Right forelimb (tissue), 1 donor: ENCODE results near the gene GAL3ST1.
A peak's percentile ranks its signal among the peaks of the same experiment; 100 is the strongest.
"Not testable (repeated sequence)": the region's sequence is repeated elsewhere in the genome, so short reads cannot be mapped to it uniquely, and the experiment has no call there.

ENCODE experiments used
- DNase-seq: peaks from one replicate; pipeline ENCODE4 v3.0.0-alpha.2; 2018

The GAL3ST1 gene

DNA sequence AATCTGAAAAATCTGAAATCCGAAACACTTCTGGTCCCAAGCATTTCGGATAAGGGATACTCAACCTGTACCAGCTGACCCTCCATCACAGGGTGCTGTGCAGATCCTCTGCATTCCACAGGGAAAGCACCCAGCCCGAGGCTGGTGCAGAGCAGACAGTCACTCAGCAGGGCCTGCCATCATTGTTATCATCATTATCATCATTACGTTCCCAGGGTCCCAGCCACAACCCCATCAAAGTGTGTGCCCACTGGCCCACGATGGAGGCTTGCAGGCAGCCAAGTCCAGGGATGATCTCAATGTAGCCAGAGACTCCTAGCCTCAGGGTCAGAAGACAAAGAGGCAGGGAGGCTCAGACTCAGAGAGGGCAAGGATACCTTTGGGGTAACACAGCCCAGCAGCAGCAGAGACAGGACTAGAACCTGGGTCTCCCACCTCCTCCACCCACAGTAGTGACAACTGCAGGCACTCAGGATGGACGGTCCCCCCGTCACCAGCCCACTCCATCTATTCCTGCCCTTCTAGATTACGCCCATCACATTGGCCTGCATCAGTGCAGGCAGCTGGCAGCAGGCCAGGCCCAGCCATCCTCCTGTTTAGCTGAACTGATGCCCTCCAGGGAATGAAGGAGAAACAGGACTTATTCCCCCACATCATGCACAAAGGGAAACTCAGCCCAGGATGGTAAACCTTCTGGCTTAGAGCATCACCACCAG lies 10.3 kb downstream of the GAL3ST1 start:
- no peak for DNase-seq

DNA sequence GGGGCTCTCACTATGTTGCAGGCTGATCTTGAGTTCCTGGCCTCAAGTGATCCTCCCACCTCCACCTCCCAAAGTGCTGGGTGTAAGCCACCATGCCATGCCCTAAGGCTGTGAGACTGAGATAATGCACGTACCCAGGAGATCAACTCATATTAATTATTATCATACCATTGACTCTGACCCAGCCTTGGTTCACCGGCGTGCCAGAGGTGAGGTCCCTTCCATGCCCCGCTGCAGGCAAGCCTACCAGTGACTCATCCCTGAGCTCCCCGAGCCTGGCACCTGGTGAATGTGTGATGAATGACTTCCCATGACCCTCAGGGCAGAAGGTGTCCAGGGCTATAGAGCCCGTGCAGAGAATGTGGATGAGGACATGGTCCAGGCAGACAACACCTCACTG lies 12.1 kb downstream of the GAL3ST1 start:
- DNase-seq = no peak

DNA sequence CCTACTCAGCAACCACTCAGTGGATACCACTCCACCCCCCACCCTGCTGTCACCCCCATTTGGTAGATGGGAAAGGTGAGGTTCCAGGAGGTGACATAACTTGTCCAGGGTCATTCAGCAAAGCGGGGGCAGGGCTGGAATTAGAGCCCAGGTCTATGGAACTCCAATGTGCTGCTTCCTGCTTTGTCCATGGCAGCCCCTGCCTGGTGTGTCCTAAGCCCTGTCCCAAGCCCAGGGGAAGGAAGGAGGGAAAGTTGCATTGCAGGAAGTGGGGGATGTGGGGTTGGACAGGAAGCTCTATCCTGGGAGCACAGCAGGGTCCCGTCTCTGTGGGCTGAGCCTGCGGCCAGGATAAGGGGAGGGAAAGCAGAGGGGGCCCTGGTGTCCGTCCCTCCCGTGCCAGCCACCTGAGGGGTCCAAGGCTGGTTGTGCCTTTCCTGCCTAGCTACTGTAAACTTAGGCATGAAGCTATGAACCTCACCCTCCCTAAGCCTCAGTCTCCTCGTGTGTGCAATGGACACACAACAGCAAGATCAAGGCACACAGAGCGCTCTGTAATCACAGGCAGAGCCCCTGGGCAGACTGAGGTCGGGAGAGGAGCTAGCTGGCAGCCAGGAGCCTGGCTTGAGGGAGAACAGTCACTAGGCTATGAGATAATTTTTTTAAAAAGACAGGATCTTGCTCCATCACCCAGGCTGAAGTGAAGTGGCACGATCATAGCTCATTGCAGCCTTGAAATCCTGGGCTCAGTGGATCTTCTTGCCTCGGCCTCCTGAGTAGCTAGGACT lies 12.9 kb downstream of the GAL3ST1 start:
- DNase-seq = no peak

DNA sequence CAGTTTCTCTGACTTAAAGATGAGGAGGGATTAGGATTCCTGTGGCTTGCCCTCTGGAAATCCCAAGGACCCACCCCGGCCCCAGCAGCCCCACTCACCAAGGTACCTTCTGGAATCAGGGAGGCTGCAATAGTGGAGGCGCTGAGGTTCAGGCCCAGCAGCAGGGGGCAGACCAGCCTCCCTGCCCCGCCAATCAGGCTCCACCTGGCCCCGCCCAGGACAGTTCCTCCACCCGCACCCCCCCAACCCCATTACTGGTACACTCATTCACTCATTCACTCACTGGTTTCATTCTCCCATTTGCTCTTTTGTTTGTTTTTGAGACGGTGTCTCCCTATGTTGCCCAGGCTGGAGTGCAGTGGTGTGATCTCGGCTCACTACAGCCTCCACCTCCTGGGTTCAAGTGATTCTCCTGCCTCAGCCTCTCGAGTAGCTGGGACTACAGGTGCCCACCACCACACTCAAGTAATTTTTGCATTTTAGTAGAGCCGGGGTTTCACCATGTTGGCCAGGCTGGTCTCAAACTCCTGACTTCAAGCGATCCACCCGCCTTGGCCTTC lies 13.7 kb downstream of the GAL3ST1 start:
- not testable (repeated sequence) for DNase-seq

DNA sequence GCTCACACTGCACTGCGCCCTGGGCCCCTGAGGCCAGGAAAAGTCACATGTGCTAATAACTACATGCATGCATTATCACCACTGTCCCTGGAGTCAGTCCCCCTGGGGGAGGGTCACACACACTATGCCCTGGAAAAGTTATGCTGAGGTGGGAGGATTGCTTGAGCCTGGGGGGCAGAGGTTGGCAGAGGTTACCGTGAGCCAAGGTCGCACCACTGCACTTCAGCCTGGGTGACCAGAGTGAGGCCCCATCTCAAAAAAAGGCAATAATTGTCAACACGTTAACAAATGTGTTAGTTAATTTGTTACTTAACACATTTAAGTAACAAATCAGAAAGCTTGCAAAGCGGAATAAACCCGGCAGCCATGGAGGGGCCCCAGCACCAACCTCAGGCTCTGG lies 14.6 kb downstream of the GAL3ST1 start:
- no peak for DNase-seq

DNA sequence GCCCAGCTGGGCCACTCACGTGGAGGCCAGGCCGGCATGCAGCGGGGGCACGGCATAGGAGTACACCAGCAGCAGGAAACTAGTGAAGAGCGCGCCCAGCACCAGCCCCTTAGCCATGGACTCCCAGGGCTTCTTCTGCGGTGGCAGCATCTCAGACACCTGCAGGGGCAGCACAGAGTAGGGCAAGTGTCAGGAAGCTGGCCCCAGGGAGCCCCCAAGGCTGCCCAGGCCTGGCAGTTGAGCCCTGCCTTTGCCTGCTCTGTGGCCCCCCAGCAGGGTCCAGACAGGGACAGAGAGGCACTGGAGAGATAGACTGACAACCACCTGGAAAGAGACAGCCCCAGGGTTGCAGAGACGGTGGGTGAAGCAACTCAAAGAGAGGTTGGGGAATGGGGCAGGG lies 17.2 kb downstream of the GAL3ST1 start:
- no peak for DNase-seq

DNA sequence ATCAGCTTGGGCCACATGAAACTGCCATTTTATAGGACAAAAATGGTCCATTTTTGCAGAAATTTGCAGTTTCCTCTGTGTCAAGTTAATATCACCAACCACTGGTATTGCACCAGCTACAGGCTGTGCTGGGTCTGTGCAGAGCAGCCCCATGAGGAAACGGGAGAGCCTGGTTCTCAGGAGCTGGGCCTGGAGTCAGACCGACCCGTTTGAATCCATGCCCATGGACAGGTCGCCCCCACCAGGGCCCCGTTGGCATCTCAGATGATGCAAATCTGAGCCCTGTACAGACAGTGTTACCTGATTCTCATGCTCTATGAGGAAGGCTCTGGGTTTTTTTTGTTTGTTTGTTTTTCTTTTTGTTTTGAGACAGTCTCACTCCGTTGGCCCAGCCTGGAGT lies 18.1 kb downstream of the GAL3ST1 start:
- DNase-seq = no peak

DNA sequence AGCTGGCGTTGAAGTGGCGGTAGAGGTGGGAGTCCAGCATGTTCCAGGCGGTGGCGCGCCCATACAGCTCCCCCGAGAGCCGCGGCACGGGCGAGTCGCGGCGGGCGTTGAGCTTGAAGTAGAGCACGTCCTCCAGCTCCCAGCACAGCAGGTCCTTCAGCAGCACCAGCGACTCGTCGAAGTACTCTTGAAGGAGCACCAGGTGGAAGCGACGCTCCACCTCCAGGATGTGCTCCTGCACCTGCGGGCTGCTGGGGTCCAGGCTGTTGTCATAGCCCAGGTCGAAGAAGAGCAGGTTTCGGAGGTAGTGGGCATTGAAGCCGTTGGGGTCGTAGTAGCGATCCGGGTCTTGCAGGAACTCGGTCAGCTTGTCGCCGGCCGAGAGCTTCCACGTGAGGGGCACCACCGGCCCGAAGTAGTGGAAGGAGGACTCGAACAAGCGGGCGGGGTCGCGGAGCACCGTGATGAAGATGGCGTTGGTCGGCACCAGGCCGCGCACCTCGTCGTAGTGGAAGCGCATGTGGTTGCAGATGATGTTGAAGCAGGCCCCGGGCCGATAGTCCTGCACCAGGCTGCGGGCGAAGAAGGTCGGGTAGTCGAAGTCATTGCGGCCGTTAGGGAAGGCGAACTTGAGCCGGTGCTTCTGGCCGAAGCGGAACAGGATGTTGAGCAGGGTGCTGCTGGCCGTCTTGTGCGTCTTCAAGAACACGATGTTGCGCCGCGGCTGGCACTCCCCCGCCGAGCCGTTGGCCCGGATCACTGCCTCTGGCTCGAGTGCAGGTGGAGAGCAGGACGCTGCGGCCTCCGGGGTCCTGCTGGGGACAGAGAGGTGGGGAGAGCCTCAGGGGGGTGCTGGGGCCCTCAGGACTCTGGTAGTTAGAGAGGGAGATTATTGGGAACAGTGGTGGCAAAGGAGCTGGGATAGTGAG lies 18.9 kb downstream of the GAL3ST1 start:
- no peak for DNase-seq

DNA sequence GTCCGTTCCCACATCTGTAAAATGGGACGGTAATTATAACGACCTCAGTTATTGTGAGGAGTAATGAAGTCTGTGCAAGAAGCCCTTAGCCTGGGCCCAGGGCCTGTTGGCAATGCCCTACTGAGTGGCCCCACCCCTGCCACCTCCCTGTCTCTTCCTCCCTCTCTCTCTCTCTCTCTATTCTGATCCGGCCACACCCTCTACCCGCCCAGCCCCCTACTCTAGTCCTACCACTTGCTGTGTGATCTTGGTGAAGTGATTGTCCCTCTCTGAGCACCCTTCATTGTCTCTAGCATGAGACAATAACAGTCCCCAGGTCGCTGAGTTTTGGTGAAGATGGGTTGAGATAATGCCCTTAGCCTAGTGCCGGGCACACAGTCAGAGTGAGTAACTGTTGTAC lies 20.5 kb downstream of the GAL3ST1 start:
- no peak for DNase-seq

DNA sequence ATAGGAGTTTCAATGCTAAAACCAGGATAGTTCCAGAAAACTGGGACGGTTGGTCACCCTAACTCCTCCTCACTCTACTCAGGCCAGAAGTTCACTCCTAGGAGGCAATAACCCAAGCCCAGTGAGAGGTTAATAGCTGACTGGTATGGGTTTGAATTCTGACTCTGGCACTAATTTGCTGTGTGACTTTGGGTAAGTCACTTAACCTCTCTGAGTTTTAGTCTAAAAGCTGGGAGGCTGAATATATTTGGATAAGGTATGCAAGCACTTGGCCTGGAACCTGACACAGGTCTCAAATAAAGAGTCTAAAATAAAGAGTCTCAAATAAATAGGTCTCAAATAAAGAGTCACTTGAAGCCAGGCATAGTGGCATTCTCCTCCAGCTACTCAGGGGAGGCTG lies 21.7 kb downstream of the GAL3ST1 start:
- DNase-seq = no peak

DNA sequence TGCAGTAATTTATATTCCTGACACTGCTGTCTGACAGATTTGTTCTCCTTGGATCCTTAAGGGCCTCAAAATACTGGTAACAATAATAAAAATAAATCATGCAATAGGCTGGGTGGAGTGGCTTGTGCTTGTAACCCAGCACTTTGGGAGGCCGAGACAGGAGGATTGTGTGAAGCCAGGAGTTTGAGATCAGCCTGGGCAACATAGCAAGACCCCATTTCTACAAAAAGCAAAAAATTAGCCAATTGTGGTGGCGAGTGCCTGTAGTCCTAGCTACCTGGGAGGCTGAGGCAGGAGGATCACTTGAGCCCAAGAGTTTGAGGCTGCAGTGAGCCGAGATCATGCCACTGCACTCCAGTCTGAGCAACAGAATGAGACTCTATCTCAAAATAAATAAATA lies 22.7 kb downstream of the GAL3ST1 start:
- DNase-seq = not testable (repeated sequence)

DNA sequence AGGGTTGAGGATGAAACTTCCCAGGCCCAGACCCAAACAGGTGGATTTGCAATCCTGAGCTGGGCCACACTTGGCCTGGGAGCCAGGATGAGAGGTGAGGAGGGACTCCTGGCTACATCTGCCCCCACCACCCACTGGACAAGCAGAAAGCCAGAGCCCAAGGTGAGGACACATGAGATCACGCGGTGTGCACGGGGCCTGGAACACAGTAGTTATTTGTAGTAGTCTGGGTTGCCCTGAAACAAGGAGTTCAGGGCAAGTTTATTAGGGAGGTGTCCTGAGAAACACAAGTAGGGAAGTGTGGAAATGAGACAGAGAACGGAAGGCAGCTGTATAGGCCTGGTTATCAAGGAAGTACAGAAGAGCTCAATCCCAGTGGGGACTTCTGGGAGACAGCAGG lies 27.3 kb downstream of the GAL3ST1 start:
- no peak for DNase-seq

DNA sequence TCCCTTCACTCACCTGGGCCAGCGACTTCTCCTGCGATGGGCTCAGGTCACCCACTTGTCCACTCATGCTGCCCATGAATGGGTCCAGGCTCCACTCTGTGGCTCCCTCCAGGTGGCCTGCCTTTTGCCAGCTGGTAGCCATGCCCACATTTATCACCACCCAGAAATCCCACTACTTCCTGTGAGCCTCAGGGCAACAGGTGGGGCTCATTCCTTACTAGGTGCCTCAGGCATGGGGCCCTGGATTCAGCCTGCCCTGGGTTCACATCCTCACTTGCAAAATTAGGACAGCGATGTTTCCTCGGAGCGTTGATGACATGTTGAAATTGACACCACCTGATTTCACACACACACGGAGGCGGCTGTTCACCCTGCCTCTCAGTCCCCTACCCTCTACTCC lies 27.8 kb downstream of the GAL3ST1 start, which contains the start of gene SEC14L6:
Gene SEC14L6 (minus strand): TSS at position 126 of the 400 bp plus-strand sequence. CDS start 59 bp downstream, at position 67.
- DNase-seq = no peak

DNA sequence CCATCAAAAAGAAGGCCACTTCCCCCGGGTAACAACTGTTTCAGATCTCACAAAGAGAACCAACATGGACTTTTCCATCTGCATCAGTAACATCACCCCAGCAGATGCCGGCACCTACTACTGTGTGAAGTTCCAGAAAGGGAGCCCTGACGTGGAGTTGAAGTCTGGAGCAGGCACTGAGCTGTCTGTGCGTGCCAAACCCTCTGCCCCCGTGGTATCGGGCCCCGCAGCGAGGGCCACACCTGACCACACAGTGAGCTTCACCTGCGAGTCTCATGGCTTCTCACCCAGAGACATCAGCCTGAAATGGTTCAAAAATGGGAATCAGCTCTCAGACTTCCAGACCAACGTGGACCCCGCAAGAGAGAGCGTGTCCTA lies 31.7 kb downstream of the GAL3ST1 start:
- no peak for DNase-seq

DNA sequence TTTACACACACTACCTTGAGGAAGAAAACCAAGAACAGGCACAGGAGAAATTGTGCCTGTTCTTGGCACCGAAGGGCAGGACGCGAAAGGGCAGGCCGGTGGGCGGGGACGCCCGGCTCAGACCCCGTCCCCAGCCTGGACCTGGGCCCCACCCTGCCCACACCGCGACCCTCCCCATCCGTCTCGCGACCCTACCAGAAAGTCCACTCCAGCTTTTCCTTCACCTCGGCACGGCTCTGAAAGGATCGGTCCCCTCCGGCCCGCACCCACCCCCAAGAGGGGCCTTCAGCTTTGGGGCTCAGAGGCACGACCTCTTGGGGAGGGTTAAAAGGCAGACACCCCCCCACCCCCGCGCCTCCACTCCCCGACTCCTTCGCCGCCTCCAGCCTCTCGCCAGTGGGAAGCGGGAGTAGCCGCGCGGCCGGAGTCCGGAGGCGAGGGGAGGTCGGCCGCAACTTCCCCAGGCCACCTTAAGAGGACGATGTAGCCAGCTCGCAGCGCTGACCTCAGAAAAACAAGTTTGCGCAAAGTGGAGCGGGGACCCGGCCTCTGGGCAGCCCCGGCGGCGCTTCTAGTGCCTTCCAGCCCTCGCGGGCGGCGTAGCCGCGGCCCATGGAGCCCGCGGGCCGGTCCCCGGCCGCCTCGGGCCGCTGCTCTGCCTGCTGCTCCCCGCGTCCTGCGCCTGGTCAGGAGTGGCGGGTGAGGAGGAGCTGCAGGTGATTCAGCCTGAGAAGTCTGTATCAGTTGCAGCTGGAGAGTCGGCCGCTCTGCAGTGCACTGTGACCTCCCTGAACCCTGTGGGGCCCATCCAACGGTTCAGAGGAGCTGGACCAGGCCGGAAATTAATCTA lies 32.3 kb downstream of the GAL3ST1 start:
- peak; percentile 56 for DNase-seq

DNA sequence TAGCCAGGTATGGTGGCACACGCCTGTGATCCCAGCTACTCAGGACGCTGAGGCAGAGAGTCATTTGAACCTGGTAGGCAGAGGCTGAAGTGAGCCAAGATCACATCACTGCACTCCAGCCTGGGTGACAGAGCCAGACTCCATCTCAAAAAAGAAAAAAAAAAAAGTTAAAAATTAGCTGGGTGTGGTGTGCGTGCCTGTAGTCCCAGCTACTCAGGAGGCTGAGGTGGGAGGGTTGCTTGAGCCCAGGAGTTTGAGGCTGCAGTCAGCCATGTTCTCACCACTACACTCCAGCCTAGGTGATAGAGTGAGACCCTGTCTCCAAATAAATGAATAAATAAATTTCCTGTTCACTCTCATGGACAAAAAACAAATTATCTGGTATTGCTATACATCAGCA lies 33.0 kb downstream of the GAL3ST1 start:
- DNase-seq = not testable (repeated sequence)

DNA sequence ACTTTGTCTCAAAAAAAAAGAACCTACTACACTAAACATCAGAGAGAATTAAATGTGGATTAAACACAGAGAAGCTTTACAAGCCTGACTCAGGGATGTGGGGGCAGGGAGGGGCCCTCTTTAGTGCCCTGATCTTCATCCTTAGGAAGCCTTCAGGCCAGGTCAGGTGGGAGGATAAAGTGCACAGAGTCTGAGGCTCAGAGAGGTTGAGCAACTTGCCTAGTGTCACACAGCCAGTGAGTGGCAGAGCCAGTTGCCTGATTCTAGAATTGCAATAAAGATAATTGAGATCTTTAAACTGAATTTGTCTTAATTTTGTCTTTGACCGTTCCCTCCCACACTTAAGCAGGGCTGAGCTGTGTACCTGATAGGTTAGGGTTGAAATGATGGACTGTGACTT lies 35.1 kb downstream of the GAL3ST1 start:
- no peak for DNase-seq

DNA sequence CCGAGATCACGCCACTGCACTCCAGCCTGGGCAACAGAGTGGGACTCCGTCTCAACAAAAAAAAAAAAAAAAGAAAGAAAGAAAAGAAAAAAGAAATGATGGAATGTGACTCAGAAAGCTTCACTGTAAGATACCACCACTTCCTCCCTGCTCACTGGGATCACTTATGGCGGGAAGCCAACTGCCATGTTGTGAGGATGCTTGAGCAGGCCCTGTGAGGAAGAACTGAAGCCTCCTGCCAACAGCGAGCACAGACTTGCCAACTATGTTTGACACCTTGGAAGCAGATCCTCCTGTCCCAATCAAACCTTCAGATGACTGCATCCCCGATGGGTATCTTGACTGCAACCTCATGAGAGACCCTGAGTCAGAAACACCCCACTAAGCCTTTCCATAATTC lies 36.2 kb downstream of the GAL3ST1 start:
- no peak for DNase-seq

DNA sequence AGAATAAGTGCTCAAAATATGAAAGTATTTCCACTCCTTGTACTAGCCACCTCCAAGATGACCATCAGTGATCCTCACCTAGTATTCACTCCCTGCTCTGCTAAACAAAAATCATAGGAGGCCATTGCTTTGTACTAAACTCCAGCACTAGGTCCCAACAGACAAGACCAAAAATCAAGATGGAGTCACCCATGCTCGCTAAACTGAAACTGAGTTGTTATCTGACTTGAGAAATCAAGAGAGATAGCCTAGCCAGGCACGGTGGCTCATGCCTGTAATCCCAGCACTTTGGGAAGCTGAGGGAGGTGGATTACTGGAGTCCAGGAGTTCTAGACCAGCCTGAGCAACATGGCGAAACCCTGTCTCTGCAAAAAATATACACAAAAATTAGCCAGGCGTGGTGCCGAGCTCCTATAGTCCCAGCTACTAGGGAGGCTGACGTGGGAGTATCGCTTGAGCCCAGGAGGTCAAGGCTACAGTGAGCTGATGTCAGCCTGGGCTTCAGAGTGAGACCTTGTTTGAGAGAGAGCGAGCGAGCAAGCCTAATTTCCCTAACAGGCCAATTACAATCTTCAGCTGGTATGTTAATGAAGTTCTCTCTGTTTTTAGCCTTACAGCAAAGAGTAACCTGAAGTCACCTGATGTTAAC lies 37.3 kb downstream of the GAL3ST1 start:
- DNase-seq = no peak

DNA sequence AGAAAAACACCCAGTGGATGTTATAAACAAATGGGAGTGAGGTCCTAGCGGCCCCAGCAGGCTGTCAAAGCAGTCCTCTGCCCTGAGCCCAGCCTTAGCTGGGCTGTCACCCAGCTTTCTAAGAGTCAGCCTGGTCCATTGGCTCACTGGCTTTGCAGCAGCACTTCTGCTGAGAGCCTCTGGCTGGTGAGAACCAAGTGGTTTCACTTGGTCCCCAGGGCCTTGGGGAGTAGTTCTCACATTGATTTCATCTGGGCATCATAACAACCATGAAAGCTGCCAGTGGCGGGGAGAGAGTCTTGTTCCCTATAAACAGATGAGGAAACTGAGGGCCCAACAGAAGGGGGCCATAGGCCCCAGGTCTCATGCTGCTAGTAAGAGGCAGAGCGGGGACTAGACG lies 39.3 kb downstream of the GAL3ST1 start:
- no peak for DNase-seq
